Measurements from ENCODE around the gene TCEANC2. TPM values are rescaled to one million over a fixed set of nuclear protein-coding genes. Genes with fewer than 3 reads are reported as not detected.

TCEANC2 gene
- total RNA-seq, 1 experiment from 2014 or later, result 5.3 TPM

DNA sequence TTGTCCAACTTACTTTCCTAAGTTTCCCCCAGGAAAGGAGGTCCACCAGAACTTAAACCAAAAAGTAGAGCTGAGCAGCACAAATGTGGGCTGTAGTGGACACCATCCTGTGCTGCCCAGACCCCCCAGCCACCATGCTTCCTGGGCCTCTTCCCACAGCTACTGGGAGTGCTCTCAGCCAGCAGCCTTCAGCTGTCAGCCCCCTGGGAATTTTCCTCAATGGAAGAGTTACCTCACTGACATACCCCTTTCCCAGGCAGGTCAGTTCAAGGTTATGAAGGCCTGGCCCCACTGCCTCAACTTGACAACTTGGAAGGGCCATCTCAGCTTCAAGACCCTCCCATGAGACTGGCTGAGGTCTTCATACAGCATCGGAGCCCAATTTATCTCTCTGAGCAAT is 51.7 kb downstream of the TCEANC2 start:
- H2BK20ac ChIP-seq (ENCODE audit: low read depth, low read length, poor library complexity, severe bottlenecking), result no peak overlapping the region
- no peak overlapping the region for H3K56ac ChIP-seq (ENCODE audit: insufficient read length, low read depth, low read length)
- Mint-ChIP-seq H3K4me1 (peaks cover 5 to 8% of the 10 kb centered on the region in 2 experiments; a peak in 2 of 4 replicates), H3K36me3 (ENCODE audit: insufficient read depth in 1 of 3, low read depth in 3 of 3) (0 out of 7 replicates have a peak, but pooled peaks cover 0 to 3% (median 0%) of the 10 kb centered on the region in 3 experiments), H3K27ac (no peak overlapping the region), H3K27me3 (ENCODE audit: low read depth) (no peaks in the 10 kb centered on the region; the same call in 1 of the 2 replicates), H3K9me3 (no peaks in the 10 kb centered on the region), H3K4me3 (no peak overlapping the region)
- no peak overlapping the region for H4K5ac ChIP-seq (ENCODE audit: insufficient read length, low read depth, low read length)
- no peaks in the 10 kb centered on the region for H3K27me3 ChIP-seq (ENCODE audit: insufficient read depth, low read length)
- no peak overlapping the region for H3K9ac ChIP-seq (ENCODE audit: extremely low read depth, insufficient read length, low read length)
- no peak overlapping the region for H2BK12ac ChIP-seq (ENCODE audit: insufficient read length, low read depth, low read length)
- no peaks in the 10 kb centered on the region for H4K20me1 ChIP-seq (ENCODE audit: control insufficient read depth, insufficient read depth, insufficient read length)
- H4K8ac ChIP-seq (replicated peaks; ENCODE audit: insufficient read length, low read depth, low read length), result no peak overlapping the region
- no peak overlapping the region for H2AFZ ChIP-seq (ENCODE audit: low read length)
- no CpG with 5 or more reads among the region's 1 CpG for WGBS (ENCODE audit: extremely low coverage, insufficient read length, low lambda C conversion rate)
- H3K79me1 ChIP-seq (ENCODE audit: insufficient read depth, low read depth, low read length, poor library complexity, severe bottlenecking), result no peaks in the 10 kb centered on the region
- H3K23me2 ChIP-seq (ENCODE audit: insufficient read length, low read depth, low read length, poor library complexity, severe bottlenecking), result no peaks in the 10 kb centered on the region
- no peaks in the 10 kb centered on the region for H3K4me1 ChIP-seq (ENCODE audit: insufficient read depth, low read length)
- no peak overlapping the region for H3T11ph ChIP-seq (ENCODE audit: low read length)
- H3K23ac ChIP-seq (ENCODE audit: insufficient read length, low read depth, low read length), result no peak overlapping the region
- H2BK15ac ChIP-seq (ENCODE audit: low read depth, low read length), result no peak overlapping the region
- no peak overlapping the region for H3K4me2 ChIP-seq (ENCODE audit: insufficient read depth, insufficient read length, low read length)
- no peak overlapping the region for H4K91ac ChIP-seq (ENCODE audit: insufficient read length, low read depth, low read length)
- H3K9me3 ChIP-seq (ENCODE audit: control insufficient read depth, low read depth, low read length), result no peaks in the 10 kb centered on the region
- H3K14ac ChIP-seq (ENCODE audit: insufficient read depth, low read length), result no peak overlapping the region
- no peaks in the 10 kb centered on the region for H3K79me2 ChIP-seq (ENCODE audit: insufficient read depth, low read length)
- no peak overlapping the region for H2BK120ac ChIP-seq (ENCODE audit: low read depth, low read length, poor library complexity, severe bottlenecking)
- peak; percentile 18 for DNase-seq
- H2AK5ac ChIP-seq (ENCODE audit: insufficient read length, low read length), result no peak overlapping the region
- no peak overlapping the region for H2BK5ac ChIP-seq (ENCODE audit: insufficient read length, low read length)
- no peak overlapping the region for H3K18ac ChIP-seq (ENCODE audit: insufficient read length, low read depth, low read length)
- H3K4ac ChIP-seq (ENCODE audit: low read depth, low read length), result no peak overlapping the region
- H3K27ac ChIP-seq (ENCODE audit: insufficient read length, low read depth, low read length), result no peak overlapping the region
- no peak for TF ChIP-seq CTCF (conservative IDR thresholded peaks at IDR 0.05)
